HepG2 (cell line): ENCODE data around the gene ENAH. TPM values are rescaled to one million over a fixed set of nuclear protein-coding genes. Genes with fewer than 3 reads are reported as not detected.

Experiments used
- ATAC-seq: fragments of 200-7000 bp; cut with Tn5 transposase; 3 replicates; pipeline ENCODE4 v1.9.1; 2020; ENCODE audit warnings: mild to moderate bottlenecking, moderate library complexity
- BruUV-seq: library from RNA; stranded (reverse); fragments of 400-500 nt; replicated peaks from 2 replicates; lab custom pipeline; 2021; lab: Mats Ljungman, UMichigan
- CTCF ChIA-PET: fragments of 300-600 bp; formaldehyde crosslinking; extraction: SDS; loops from one replicate; lab custom pipeline; 2021; ENCODE audit warnings: low total read pairs, inconsistent platforms, low intra/inter-chr PET ratio; lab: Yijun Ruan, JAX
- POLR2A ChIA-PET: fragments of 350-600 bp; sonication (Branson Sonifier 250); formaldehyde crosslinking; loops from one replicate; lab custom pipeline; 2020; ENCODE audit warnings: antibody characterized with exemption, inconsistent platforms; lab: Yijun Ruan, JAX
- DNase-seq: peaks from one replicate; pipeline ENCODE4 v3.0.0-alpha.2; 2015; ENCODE audit warnings: low spot score
- FAIRE-seq: peaks from 3 replicates; lab custom pipeline; 2011; peaks lifted over from hg19 to GRCh38; lab: Jason Lieb, UNC
- H2AFZ ChIP-seq: one replicate; pipeline ENCODE4 v1.6.1; 2011; ENCODE audit warnings: low read length, inconsistent platforms
- H3K27ac ChIP-seq: fragments of 300-600 bp; 3 replicates; pipeline ENCODE4 v1.8.0; 2011; ENCODE audit warnings: mixed run types, mild to moderate bottlenecking, mixed read lengths, low read length, inconsistent platforms; ENCODE audit not compliant: insufficient read depth; ENCODE audit errors: extremely low read length
- H3K27me3 ChIP-seq, 2 experiments: fragments of 200-600 bp in 1 of 2; 2 replicates in 1 of 2; 3 replicates in 1 of 2; pipeline versions ENCODE4 v1.6.0 to v1.8.0; 2011; ENCODE audit warnings: low read length in 2 of 2, mild to moderate bottlenecking in 2 of 2, moderate library complexity in 2 of 2, inconsistent platforms in 1 of 2; ENCODE audit not compliant: insufficient read depth in 2 of 2, control insufficient read depth in 1 of 2
- H3K36me3 ChIP-seq, 2 experiments: fragments of 200-600 bp in 1 of 2; replicated peaks in 1 of 2; 2 replicates in 1 of 2; 3 replicates in 1 of 2; pipeline versions ENCODE4 v1.5.1 to v1.8.0; 2011; ENCODE audit warnings: low read length in 2 of 2, inconsistent platforms in 1 of 2; ENCODE audit not compliant: insufficient read depth in 2 of 2, control insufficient read depth in 1 of 2
- H3K4me1 ChIP-seq: 2 replicates; pipeline ENCODE4 v1.5.1; 2012; ENCODE audit warnings: low read length, inconsistent platforms; ENCODE audit not compliant: insufficient read depth
- H3K4me2 ChIP-seq: 2 replicates; pipeline ENCODE4 v1.6.0; 2011; ENCODE audit warnings: low read depth, low read length, inconsistent platforms
- H3K4me3 ChIP-seq, 3 experiments: fragments of 200-600 bp in 1 of 3; sonication (generic), shearing (Covaris generic) in 1 of 3; replicated peaks in 1 of 3; 2 replicates each; pipeline ENCODE4 v1.5.1; 2011 to 2016; ENCODE audit warnings: low read length in 3 of 3, inconsistent platforms in 2 of 3, low read depth in 2 of 3, mild to moderate bottlenecking in 2 of 3, control low read depth in 1 of 3, mixed read lengths in 1 of 3; ENCODE audit not compliant: insufficient read depth in 1 of 3
- H3K79me2 ChIP-seq: one replicate; pipeline ENCODE4 v1.6.1; 2011; ENCODE audit warnings: low read length, inconsistent platforms; ENCODE audit not compliant: insufficient read depth
- H3K9ac ChIP-seq: 2 replicates; pipeline ENCODE4 v1.6.0; 2011; ENCODE audit warnings: mild to moderate bottlenecking, low read depth, low read length, inconsistent platforms; ENCODE audit not compliant: insufficient read depth
- H3K9me3 ChIP-seq: 2 replicates; pipeline ENCODE4 v1.5.1; 2012; ENCODE audit warnings: mild to moderate bottlenecking, low read length
- H4K20me1 ChIP-seq: 2 replicates; pipeline ENCODE4 v1.6.0; 2011; ENCODE audit warnings: inconsistent platforms, mild to moderate bottlenecking, low read length, moderate library complexity; ENCODE audit not compliant: insufficient read depth
- ZNF326 ChIP-seq: sonication (generic); formaldehyde crosslinking; IDR thresholded peaks from 2 replicates; pipeline ENCODE4 v1.4.0; 2020; ENCODE audit warnings: missing genetic modification reagents, borderline replicate concordance
- ZNF430 ChIP-seq: sonication (generic); formaldehyde crosslinking; IDR thresholded peaks from 2 replicates; pipeline ENCODE4 v1.9.0; 2021; ENCODE audit warnings: mild to moderate bottlenecking, missing genetic modification reagents
- ZNF761 ChIP-seq: sonication (generic); formaldehyde crosslinking; conservative IDR thresholded peaks from 2 replicates; pipeline ENCODE4 v1.4.0; 2020; ENCODE audit warnings: mild to moderate bottlenecking, missing genetic modification reagents
- ZNF878 ChIP-seq: sonication (generic); formaldehyde crosslinking; IDR thresholded peaks from 2 replicates; pipeline ENCODE4 v1.8.1; 2023; ENCODE audit warnings: mild to moderate bottlenecking, missing genetic modification reagents, moderate library complexity
- WGBS: methylation state at CpG from one replicate; pipeline ENCODE4 v1.1.6; 2017; ENCODE audit warnings: low lambda C conversion rate; 5-methylcytosine and 5-hydroxymethylcytosine counted together
- in situ Hi-C: cut with HindIII; loops from 2 replicates; pipeline ENCODE4 v1.10.0; 2017; ENCODE audit warnings: low pct_unique_long_range_greater_than_20kb; ENCODE audit not compliant: extremely low pct_ligation_motif_present
- intact Hi-C: fragments of 100-400 bp; cut with micrococcal nuclease; formaldehyde crosslinking; loops from one replicate; pipeline ENCODE4 v1.10.0; 2022; ENCODE audit not compliant: unreplicated experiment
- polyA plus RNA-seq, 8 experiments: library from polyadenylated mRNA; depleted of rRNA in 3 of 8; stranded (reverse) in 7 of 8; unstranded in 1 of 8; fragments of >200 nt; fragmentation: Illumina TruSeq in 4 of 8; extraction: Trizol in 4 of 8; gene quantifications; 2 replicates each; pipeline versions ENCODE4 v1.2.1 to v1.2.3, GENCODE V29; 2011 to 2016; ENCODE audit warnings: low read depth in 4 of 8, missing spikeins in 1 of 8, mixed read lengths in 1 of 8; ENCODE audit not compliant: insufficient read depth in 1 of 8
- total RNA-seq, 5 experiments: library from RNA; depleted of rRNA; stranded (reverse); fragments of >200 nt; fragmentation: Illumina TruSeq; extraction: Trizol; gene quantifications; 2 replicates each; pipeline ENCODE4 v1.2.3, GENCODE V29; 2016; ENCODE audit warnings: low read depth in 1 of 5
- TF ChIP-seq, protein P1 (sequence below): sonication (generic); formaldehyde crosslinking; IDR thresholded peaks from 2 replicates; pipeline ENCODE4 v1.4.0; 2020; ENCODE audit warnings: missing genetic modification reagents

Gene ENAH
- total and polyA plus RNA-seq, 2 of the 13 experiments (the other 11 are each of a cell fraction or from before 2014, with no cell fraction given) = 22.1 to 58.3 TPM

DNA sequence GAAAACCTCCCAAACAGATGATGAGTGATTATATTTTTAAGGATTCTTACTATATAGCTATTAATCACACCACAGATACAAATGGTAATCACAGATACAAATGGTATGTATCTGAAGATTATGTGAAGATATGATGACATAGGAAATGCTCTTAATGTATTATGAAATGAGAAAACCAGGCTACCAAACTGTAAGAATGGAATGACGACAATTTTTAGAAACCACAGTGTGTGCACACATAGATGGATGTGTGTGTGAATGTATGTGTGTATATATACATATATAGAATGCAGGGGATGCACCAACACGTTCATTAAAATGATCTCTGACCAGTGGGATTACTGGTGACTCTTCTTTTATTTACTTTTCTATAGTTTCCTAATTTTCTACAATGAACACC is 21.5 kb upstream of the ENAH start:
- H3K27me3 ChIP-seq = no peaks in the 10 kb centered on the region
- no peak overlapping the region for H3K9ac ChIP-seq
- H3K4me3 ChIP-seq = no peak overlapping the region
- in situ Hi-C loops (no loop called here), intact Hi-C loops (no loop called here)
- H3K9me3 ChIP-seq = no peaks in the 10 kb centered on the region
- H4K20me1 ChIP-seq = no peaks in the 10 kb centered on the region
- no peak for DNase-seq
- no TSS peak for BruUV-seq
- POLR2A ChIA-PET = interaction anchor here (0.7 to 1.6 kb wide), 2 partner anchors 22 to 98 kb away, joined by 3 to 4 read pairs; partner anchors contain the start of gene ENAH
- CTCF ChIA-PET = no interaction called here
- no peaks in the 10 kb centered on the region for H3K79me2 ChIP-seq
- H3K36me3 ChIP-seq = no peaks in the 10 kb centered on the region
- TF ChIP-seq ZNF430 (CRISPR knock-in tag) (no peak), ZNF878 (CRISPR knock-in tag) (no peak), ZNF326 (CRISPR knock-in tag) (no peak), ZNF761 (CRISPR knock-in tag) (no peak)
- TF ChIP-seq, protein P1, sequence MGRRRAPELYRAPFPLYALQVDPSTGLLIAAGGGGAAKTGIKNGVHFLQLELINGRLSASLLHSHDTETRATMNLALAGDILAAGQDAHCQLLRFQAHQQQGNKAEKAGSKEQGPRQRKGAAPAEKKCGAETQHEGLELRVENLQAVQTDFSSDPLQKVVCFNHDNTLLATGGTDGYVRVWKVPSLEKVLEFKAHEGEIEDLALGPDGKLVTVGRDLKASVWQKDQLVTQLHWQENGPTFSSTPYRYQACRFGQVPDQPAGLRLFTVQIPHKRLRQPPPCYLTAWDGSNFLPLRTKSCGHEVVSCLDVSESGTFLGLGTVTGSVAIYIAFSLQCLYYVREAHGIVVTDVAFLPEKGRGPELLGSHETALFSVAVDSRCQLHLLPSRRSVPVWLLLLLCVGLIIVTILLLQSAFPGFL (CRISPR knock-in tag) = no peak
- WGBS = 45% methylated on average over 2 of the region's 2 CpGs
- no peak for FAIRE-seq
- H3K4me2 ChIP-seq = no peak overlapping the region
- no peak overlapping the region for H3K27ac ChIP-seq
- no peak overlapping the region for H2AFZ ChIP-seq
- ATAC-seq = no peak
- H3K4me1 ChIP-seq = peaks cover 28% of the 10 kb centered on the region
